Testis (tissue), 2 donors: Measurements from ENCODE around the gene PTPRD.

Source experiments
- POLR2A ChIP-seq: fragments of 450-650 bp; IDR thresholded peaks from one replicate; pipeline ENCODE4 v1.6.1; 2017; ENCODE audit warnings: antibody characterized with exemption, mild to moderate bottlenecking, moderate library complexity
- TF ChIP-seq, protein P1 (sequence below), 3 experiments: fragments of 450-650 bp in 2 of 3; fragments of 200-600 bp in 1 of 3; sonication (generic) in 1 of 3; IDR thresholded peaks; one replicate each; pipeline ENCODE4 v1.5.1; 2016 to 2019; ENCODE audit warnings: antibody characterized with exemption in 3 of 3, mild to moderate bottlenecking in 2 of 3, moderate library complexity in 1 of 3

DNA sequence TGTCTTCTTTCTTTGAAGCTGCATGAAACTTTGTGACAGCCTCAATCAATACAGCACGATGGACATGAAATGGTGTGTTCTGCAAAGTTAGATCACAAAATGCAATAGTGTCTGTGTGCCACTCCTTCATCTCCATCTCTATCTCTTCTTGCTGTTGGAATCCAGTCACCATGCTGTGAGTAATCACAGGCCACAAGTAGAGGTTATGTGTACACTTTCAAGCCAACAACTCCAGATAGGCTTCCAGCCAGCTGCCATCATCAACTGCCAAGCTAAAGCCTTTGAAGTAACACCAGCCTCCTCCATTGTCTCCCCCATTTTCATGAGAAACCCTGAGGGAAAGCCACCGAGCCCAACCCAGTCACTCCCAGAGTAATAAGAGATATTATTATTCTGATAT, 360.6 kb downstream of the PTPRD start:
- TF ChIP-seq, protein P1, sequence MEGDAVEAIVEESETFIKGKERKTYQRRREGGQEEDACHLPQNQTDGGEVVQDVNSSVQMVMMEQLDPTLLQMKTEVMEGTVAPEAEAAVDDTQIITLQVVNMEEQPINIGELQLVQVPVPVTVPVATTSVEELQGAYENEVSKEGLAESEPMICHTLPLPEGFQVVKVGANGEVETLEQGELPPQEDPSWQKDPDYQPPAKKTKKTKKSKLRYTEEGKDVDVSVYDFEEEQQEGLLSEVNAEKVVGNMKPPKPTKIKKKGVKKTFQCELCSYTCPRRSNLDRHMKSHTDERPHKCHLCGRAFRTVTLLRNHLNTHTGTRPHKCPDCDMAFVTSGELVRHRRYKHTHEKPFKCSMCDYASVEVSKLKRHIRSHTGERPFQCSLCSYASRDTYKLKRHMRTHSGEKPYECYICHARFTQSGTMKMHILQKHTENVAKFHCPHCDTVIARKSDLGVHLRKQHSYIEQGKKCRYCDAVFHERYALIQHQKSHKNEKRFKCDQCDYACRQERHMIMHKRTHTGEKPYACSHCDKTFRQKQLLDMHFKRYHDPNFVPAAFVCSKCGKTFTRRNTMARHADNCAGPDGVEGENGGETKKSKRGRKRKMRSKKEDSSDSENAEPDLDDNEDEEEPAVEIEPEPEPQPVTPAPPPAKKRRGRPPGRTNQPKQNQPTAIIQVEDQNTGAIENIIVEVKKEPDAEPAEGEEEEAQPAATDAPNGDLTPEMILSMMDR (IDR thresholded peaks at IDR 0.05), result no peak
- no peak for TF ChIP-seq POLR2A
